AG08396 (cell line): ENCODE data around the gene JAKMIP2.
A peak's percentile ranks its signal among the peaks of the same experiment; 100 is the strongest.
"Not testable (repeated sequence)": the region's sequence is repeated elsewhere in the genome, so short reads cannot be mapped to it uniquely, and the experiment has no call there.

ENCODE experiments used
- DNase-seq: peaks from one replicate; pipeline ENCODE4 v3.0.0; 2012; ENCODE audit warnings: low spot score, mixed read lengths

The JAKMIP2 gene

GRCh38 chr5:147782110-147783028 lies at the start of gene JAKMIP2:
Gene JAKMIP2, minus strand, starts transcription at chr5:147782728. Its CDS starts 110,922 bp downstream, at chr5:147671806.
- peak; percentile 17 for DNase-seq

GRCh38 chr5:147831465-147831864 lies 48.9 kb upstream of the JAKMIP2 start, which contains the start of gene SPINK1:
Gene SPINK1, minus strand, starts transcription at chr5:147831671. Its CDS starts 94 bp downstream, at chr5:147831577.
- DNase-seq, result no peak

- no peak for DNase-seq
These were observed 47.5 kb upstream of the JAKMIP2 start for GRCh38 chr5:147830035-147830434.

GRCh38 chr5:147827017-147827416 lies 44.5 kb upstream of the JAKMIP2 start:
- not testable (repeated sequence) for DNase-seq

GRCh38 chr5:147826361-147826760 lies 43.8 kb upstream of the JAKMIP2 start:
- DNase-seq, result no peak

GRCh38 chr5:147822686-147823491 lies 40.4 kb upstream of the JAKMIP2 start:
- DNase-seq, result peak; percentile 40

- not testable (repeated sequence) for DNase-seq
These were observed 39.7 kb upstream of the JAKMIP2 start for GRCh38 chr5:147822222-147822621.

- DNase-seq, result no peak
These were observed 39.2 kb upstream of the JAKMIP2 start for GRCh38 chr5:147821766-147822165.

- DNase-seq, result no peak
These were observed 36.8 kb upstream of the JAKMIP2 start for GRCh38 chr5:147819261-147819770.

GRCh38 chr5:147818290-147818689 lies 35.8 kb upstream of the JAKMIP2 start:
- no peak for DNase-seq

GRCh38 chr5:147813696-147814095 lies 31.2 kb upstream of the JAKMIP2 start:
- DNase-seq, result no peak

GRCh38 chr5:147809830-147810666 lies 27.5 kb upstream of the JAKMIP2 start:
- DNase-seq, result no peak

- DNase-seq, result no peak
These were observed 22.5 kb upstream of the JAKMIP2 start for GRCh38 chr5:147805030-147805454.

GRCh38 chr5:147804334-147804733 lies 21.8 kb upstream of the JAKMIP2 start:
- DNase-seq, result no peak

GRCh38 chr5:147803926-147804325 lies 21.4 kb upstream of the JAKMIP2 start:
- DNase-seq, result no peak

- not testable (repeated sequence) for DNase-seq
These were observed 20.6 kb upstream of the JAKMIP2 start for GRCh38 chr5:147803161-147803560.

- no peak for DNase-seq
These were observed 18.9 kb upstream of the JAKMIP2 start for GRCh38 chr5:147801461-147801860.

GRCh38 chr5:147800491-147800890 lies 18.0 kb upstream of the JAKMIP2 start:
- no peak for DNase-seq

- DNase-seq, result no peak
These were observed 14.2 kb upstream of the JAKMIP2 start for GRCh38 chr5:147796556-147797308.

- no peak for DNase-seq
These were observed 8.7 kb upstream of the JAKMIP2 start for GRCh38 chr5:147791181-147791580.

GRCh38 chr5:147789820-147790219 lies 7.3 kb upstream of the JAKMIP2 start:
- DNase-seq, result no peak
